Mesenteric fat pad (tissue), 1 donor: Measurements from ENCODE around the gene NTRK3. TPM values are rescaled to one million over a fixed set of nuclear protein-coding genes. Genes with fewer than 3 reads are reported as not detected.
"Not testable (repeated sequence)": the region's sequence is repeated elsewhere in the genome, so short reads cannot be mapped to it uniquely, and the experiment has no call there.

Experiments
- DNase-seq: peaks from one replicate; pipeline ENCODE4 v3.0.0-alpha.2; 2020; ENCODE audit warnings: low spot score
- total RNA-seq: library from RNA; stranded (reverse); fragmentation: NEBNext Ultra II Directional; extraction: Animal tissue kit (Norgen Biotek cat#: 25700); gene quantifications from one replicate; pipeline ENCODE4 v1.2.1, GENCODE V29; 2021
- donor health status: DM: yes; HTN: yes; CAD: no.

Gene NTRK3
- total RNA-seq, 1 donor from 2014 or later: 1.6 TPM

GRCh38 chr15:88035381-88035780 is 221.2 kb downstream of the NTRK3 start:
- no peak for DNase-seq

GRCh38 chr15:88033421-88033820 is 223.1 kb downstream of the NTRK3 start:
- not testable (repeated sequence) for DNase-seq

GRCh38 chr15:88032787-88033186 is 223.8 kb downstream of the NTRK3 start:
- DNase-seq: no peak

GRCh38 chr15:88031461-88031860 is 225.1 kb downstream of the NTRK3 start:
- no peak for DNase-seq

GRCh38 chr15:88029696-88030095 is 226.8 kb downstream of the NTRK3 start:
- no peak for DNase-seq

- DNase-seq: no peak
These were observed 228.5 kb downstream of the NTRK3 start for GRCh38 chr15:88028024-88028423.

GRCh38 chr15:88023914-88024313 is 232.6 kb downstream of the NTRK3 start:
- DNase-seq: no peak

GRCh38 chr15:88022716-88023115 is 233.8 kb downstream of the NTRK3 start:
- no peak for DNase-seq

GRCh38 chr15:88021601-88022000 is 234.9 kb downstream of the NTRK3 start:
- DNase-seq: no peak

- no peak for DNase-seq
These were observed 235.7 kb downstream of the NTRK3 start for GRCh38 chr15:88020806-88021205.

GRCh38 chr15:88019656-88020055 is 236.9 kb downstream of the NTRK3 start:
- no peak for DNase-seq

GRCh38 chr15:88018869-88019641 is 237.5 kb downstream of the NTRK3 start:
- DNase-seq: no peak

GRCh38 chr15:88017753-88018152 is 238.8 kb downstream of the NTRK3 start:
- no peak for DNase-seq

- DNase-seq: no peak
These were observed 240.1 kb downstream of the NTRK3 start for GRCh38 chr15:88016406-88016805.

GRCh38 chr15:88015228-88015860 is 241.2 kb downstream of the NTRK3 start:
- no peak for DNase-seq

GRCh38 chr15:88014454-88015160 is 241.9 kb downstream of the NTRK3 start:
- no peak for DNase-seq

- DNase-seq: no peak
These were observed 243.4 kb downstream of the NTRK3 start for GRCh38 chr15:88013111-88013510.

- DNase-seq: no peak
These were observed 243.9 kb downstream of the NTRK3 start for GRCh38 chr15:88012688-88013087.

- DNase-seq: no peak
These were observed 244.3 kb downstream of the NTRK3 start for GRCh38 chr15:88012233-88012632.

- DNase-seq: no peak
These were observed 245.0 kb downstream of the NTRK3 start for GRCh38 chr15:88011533-88011932.

GRCh38 chr15:88006146-88006545 is 250.4 kb downstream of the NTRK3 start:
- DNase-seq: no peak

GRCh38 chr15:88004399-88004798 is 252.1 kb downstream of the NTRK3 start:
- no peak for DNase-seq
